COR-L47 (cell line): ENCODE results near the gene MEX3C.

Source experiments
- DNase-seq: peaks from one replicate; lab custom pipeline; 2025; lab: John Stamatoyannopoulos, UW

MEX3C gene

GRCh38 chr18:51197661-51198424 lies at the start of gene MEX3C:
Gene MEX3C (minus strand): TSS chr18:51197681. CDS start chr18:51197320, 361 bp downstream.
- DNase-seq: peak; percentile 100

DNA sequence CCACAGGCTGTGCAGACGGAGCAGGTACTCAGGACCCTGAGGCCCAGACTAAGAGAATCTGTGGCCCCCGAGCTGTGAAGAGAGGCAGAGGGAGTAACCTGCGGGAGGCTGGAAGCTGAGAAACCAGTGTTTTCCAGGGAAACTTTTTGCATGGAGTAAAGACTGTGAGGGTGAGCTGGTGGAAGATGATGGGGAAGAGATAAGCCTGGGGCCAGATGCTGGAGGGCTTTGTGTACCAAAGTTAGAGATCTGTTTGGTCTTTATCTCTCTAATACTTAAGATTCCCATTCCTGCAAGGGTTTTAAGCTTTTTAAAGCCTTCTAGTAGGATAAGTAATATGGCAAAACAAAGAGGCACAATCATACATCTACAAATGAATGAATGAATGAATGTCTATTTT lies 43.7 kb upstream of the MEX3C start:
- no peak for DNase-seq

GRCh38 chr18:51236225-51236624 lies 38.7 kb upstream of the MEX3C start:
- no peak for DNase-seq

- no peak for DNase-seq
Measured at GRCh38 chr18:51235009-51235789, 37.7 kb upstream of the MEX3C start.

DNA sequence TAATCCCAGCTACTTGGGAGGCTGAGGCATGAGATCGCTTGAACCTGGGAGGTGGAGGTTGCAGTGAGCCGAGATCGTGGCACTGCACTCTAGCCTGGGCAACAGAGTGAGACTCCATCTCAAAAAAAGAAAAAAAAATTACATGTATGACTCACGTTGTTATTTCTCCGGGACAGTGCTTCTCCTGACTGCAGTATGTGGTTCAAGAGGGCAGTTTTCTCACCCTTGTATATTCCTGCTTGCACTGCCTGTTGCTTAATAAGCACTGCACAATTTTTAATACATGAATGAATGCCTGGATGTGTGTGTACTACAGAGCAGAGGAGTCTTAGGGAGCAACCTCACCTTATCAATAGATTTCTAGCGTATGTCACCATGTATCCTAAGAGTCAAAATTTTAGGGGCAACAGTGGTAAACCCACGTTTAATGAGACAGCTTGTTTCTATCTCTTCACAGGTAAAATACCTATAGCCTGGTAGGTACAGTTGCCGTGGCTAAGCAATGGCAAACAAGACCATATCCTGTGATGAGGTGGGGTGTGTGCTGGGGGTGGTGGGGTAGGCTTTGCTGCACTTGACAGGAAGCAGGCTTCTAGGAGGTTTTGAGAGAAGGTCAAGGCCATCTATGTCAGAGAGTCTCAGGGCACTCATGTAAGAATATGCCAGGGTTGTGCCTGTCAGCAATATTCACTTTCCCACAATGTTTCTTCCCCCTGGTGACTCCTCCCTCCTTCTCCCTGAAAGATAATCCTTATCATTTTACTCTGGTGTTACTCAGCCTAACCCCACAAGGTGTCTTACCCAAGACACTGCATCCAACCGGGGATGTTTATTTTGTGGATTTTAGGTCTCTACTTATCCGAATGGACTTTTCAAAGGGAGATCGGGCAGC lies 36.9 kb upstream of the MEX3C start:
- DNase-seq: no peak

DNA sequence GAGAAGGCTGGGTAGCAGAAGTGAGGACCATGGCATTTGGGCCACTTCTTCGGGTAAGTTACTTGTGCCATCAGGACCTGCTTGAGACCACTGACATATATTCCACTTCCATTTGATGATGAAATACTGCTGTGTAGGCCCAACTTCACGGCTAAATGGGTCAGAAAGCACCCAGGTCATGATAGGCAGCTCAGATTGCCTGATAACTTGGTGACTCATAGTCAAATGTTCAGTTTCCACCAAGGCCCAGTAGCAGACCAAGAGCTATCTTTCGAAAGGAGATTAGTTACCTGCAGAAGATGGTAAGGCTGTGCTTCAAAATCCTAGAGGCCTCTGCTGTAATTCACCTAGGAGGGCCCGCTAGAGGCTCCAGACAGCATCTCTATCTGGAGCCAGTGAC lies 31.8 kb upstream of the MEX3C start:
- no peak for DNase-seq

DNA sequence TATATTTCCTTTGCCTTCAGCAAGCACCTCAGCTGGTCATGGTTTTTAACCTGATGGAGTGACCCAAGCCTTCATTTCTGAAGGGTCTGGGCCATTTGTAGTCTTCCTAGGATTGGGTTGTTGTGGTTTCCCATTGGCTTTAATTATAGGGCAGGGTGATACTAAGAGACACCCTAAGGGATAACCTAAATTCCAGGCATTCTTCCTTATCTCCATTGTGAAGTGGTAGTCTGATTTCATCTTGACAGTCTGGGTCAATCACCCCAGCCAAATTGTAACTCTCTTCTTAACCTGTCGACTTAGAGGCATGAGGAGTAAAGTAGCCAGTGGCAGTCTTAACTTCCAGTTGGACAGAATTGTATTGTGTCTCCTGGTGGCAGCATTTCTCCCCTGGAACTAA lies 30.2 kb upstream of the MEX3C start:
- no peak for DNase-seq

GRCh38 chr18:51226587-51227350 lies 29.3 kb upstream of the MEX3C start:
- no peak for DNase-seq

- DNase-seq: no peak
Measured at GRCh38 chr18:51226068-51226467, 28.6 kb upstream of the MEX3C start.

- DNase-seq: no peak
Measured at GRCh38 chr18:51212606-51213005, 15.1 kb upstream of the MEX3C start.

DNA sequence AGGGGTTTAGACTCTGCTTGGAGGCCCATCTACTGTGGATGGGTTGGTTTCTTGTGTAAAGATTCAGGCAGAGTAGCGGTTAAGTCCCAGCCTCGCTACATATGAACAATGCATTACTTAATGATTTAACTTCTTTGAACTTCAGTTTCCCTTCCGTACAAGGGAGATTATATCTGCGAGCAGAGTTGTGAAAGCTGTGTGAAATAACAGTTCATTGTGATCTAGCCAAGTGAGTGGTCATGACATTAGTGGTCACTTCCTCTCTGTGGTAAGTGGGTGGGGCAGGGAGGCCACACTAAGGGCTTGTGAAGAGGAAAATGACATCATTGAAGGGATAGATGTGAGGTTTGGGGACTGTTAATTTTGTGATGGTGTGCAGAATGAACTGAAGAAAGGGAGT lies 14.1 kb upstream of the MEX3C start:
- no peak for DNase-seq

- DNase-seq: peak; percentile 46
Measured at GRCh38 chr18:51196811-51197660, 445 bp downstream of the MEX3C start.

GRCh38 chr18:51196118-51196810 lies 1.2 kb downstream of the MEX3C start:
- peak; percentile 14 for DNase-seq

- DNase-seq: peak; percentile 83
Measured at GRCh38 chr18:51195451-51196117, 1.9 kb downstream of the MEX3C start.

DNA sequence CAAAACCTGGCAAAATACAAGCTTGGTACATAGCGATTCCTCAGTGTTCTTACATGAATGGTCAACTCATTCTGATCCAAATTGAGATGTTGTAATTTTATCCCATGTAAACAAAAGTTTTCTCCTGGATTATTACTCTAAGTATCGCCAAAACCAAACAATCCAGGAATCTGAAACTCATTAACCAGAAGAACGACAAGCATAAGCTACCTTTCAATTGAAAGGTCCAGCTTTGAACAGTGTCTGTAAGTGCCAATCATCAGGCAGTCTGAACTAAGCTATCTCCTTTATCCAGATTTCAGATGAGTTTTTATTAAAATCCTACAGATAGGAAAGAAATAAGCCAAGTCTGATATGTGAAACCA lies 2.4 kb downstream of the MEX3C start:
- no peak for DNase-seq

DNA sequence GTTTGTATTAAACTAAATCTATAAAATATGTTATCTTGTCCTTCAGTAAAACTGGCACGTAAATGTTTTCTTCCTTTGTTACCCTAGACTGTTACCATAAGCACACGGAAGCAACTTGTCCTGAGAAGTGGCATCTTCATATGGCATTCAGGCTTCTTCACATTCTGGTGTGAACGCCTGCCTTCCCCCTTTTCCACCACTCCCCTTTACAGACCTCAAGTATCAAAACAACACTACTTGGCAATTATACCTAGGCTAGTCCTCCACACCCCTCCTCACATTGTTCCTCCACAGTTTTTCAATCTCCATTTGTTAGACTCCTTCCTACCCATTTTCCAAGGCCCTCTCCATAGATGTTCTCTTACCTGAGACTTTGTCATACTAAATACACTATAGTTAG lies 2.9 kb downstream of the MEX3C start:
- DNase-seq: peak; percentile 8

DNA sequence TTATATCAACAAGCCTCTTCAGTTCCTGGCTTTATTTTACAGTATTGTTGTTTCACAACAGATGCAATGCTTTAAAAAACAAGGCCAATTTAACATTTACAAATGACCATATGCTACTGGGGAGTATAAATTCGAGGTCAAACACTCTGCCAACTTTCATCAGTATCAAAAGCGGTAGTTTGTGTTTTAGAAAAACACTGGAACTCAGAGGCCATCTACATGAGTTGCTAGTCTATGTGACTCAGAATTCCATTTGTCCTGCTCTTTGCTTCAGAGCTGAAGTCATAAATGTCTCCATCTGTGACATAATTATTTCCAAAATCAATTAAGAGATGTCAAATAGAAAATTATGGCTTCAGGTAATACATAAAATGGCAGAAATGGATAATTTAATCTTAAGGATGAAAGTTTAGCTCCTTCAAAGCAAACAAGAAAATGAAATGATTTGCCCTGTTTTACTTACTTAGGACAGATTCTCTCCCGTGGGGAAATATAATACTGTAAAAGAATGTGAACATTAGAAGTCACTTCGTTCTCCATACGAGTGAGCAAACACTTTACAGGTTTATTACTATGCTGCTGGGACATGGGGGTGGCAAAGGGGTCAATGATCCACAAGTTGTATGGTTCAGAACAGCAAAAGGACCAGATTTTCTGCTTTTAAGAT lies 3.7 kb downstream of the MEX3C start:
- DNase-seq: no peak

GRCh38 chr18:51192696-51193095 lies 4.8 kb downstream of the MEX3C start:
- DNase-seq: no peak

GRCh38 chr18:51192026-51192425 lies 5.5 kb downstream of the MEX3C start:
- DNase-seq: no peak
